GM21360 (cell line): ENCODE results near the gene ERCC6L2.

Experiments
- ATAC-seq: cut with Tn5 transposase; IDR thresholded peaks from one replicate; pipeline ENCODE4 v1.9.1; 2021; ENCODE audit warnings: mild to moderate bottlenecking, moderate library complexity; ENCODE audit not compliant: unreplicated experiment

The ERCC6L2 gene

GRCh38 chr9:95875305-95876137 is at the start of gene ERCC6L2:
TSS of gene ERCC6L2 (plus strand) at chr9:95875691. CDS start at chr9:95876039, 348 bp downstream.
- peak; percentile 75 for ATAC-seq

GRCh38 chr9:95826183-95826838 is 49.2 kb upstream of the ERCC6L2 start:
- no peak for ATAC-seq

- ATAC-seq, result no peak
Observed at GRCh38 chr9:95830768-95831167, 44.7 kb upstream of the ERCC6L2 start.

- no peak for ATAC-seq
Observed at GRCh38 chr9:95831810-95832209, 43.7 kb upstream of the ERCC6L2 start.

GRCh38 chr9:95833546-95834178 is 41.8 kb upstream of the ERCC6L2 start:
- no peak for ATAC-seq

GRCh38 chr9:95834281-95834907 is 41.1 kb upstream of the ERCC6L2 start:
- no peak for ATAC-seq

GRCh38 chr9:95835393-95835792 is 40.1 kb upstream of the ERCC6L2 start:
- no peak for ATAC-seq

GRCh38 chr9:95836072-95836471 is 39.4 kb upstream of the ERCC6L2 start:
- no peak for ATAC-seq

GRCh38 chr9:95839012-95839411 is 36.5 kb upstream of the ERCC6L2 start:
- ATAC-seq, result no peak

- ATAC-seq, result no peak
Observed at GRCh38 chr9:95840074-95840473, 35.4 kb upstream of the ERCC6L2 start.

GRCh38 chr9:95841377-95841776 is 34.1 kb upstream of the ERCC6L2 start:
- no peak for ATAC-seq

GRCh38 chr9:95845751-95846150 is 29.7 kb upstream of the ERCC6L2 start:
- ATAC-seq, result no peak

GRCh38 chr9:95848764-95849163 is 26.7 kb upstream of the ERCC6L2 start:
- no peak for ATAC-seq

GRCh38 chr9:95852059-95853032 is 23.1 kb upstream of the ERCC6L2 start:
- ATAC-seq, result peak; percentile 96

GRCh38 chr9:95854386-95855020 is 21.0 kb upstream of the ERCC6L2 start:
- ATAC-seq, result no peak

- no peak for ATAC-seq
Observed at GRCh38 chr9:95855961-95856360, 19.5 kb upstream of the ERCC6L2 start.

GRCh38 chr9:95857124-95857523 is 18.4 kb upstream of the ERCC6L2 start:
- no peak for ATAC-seq

GRCh38 chr9:95857896-95858295 is 17.6 kb upstream of the ERCC6L2 start:
- peak; percentile 70 for ATAC-seq

GRCh38 chr9:95862343-95862742 is 13.1 kb upstream of the ERCC6L2 start:
- ATAC-seq, result no peak
